ENCODE measurements around the gene INF2.
"Not testable (repeated sequence)": the region's sequence is repeated elsewhere in the genome, so short reads cannot be mapped to it uniquely, and the experiment has no call there.

The INF2 gene

DNA sequence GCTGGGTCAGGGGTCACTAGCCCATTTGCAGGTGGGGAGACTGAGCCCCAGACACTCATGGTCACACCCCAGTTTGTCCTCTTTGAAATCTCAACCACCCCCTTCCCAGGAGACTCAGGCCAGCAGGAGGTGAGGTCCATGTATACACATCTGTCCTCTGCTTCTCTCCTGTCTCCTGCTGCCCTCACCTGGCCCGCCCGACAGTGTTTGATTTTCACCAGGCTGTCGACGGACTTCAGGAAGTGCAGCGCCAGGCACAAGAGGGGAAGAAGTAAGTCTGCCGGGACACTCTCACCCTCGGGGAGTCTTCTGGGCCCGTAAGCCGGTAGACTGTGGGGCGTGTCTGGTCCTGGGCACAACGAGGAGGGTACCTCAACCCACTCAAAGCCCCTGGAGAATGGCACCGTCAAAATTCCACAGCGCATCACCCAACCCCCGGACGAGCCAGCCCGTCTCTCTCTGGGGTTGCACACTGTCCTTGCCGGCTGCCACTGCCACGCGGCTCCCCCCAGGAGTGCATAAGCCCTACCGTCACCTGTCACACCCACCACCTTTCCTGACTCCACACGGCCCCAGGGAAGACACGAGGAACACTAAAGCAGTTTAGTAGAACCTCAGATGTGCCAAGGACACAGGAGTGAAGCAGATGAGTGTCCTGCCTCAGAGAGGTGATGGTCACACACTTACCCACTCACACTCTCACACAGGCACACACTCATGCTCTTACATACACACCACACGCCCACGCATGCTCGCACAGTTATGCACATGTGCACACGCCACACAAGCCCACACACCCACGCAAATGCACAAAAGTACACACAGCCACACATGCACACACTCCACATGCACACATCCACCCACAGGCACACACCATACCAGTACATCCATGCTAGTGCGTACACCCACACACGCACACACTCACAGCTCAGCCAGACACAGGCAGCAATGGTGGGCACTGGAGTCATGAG is 50.4 kb downstream of the INF2 start:
- no peak for DNase-seq

DNA sequence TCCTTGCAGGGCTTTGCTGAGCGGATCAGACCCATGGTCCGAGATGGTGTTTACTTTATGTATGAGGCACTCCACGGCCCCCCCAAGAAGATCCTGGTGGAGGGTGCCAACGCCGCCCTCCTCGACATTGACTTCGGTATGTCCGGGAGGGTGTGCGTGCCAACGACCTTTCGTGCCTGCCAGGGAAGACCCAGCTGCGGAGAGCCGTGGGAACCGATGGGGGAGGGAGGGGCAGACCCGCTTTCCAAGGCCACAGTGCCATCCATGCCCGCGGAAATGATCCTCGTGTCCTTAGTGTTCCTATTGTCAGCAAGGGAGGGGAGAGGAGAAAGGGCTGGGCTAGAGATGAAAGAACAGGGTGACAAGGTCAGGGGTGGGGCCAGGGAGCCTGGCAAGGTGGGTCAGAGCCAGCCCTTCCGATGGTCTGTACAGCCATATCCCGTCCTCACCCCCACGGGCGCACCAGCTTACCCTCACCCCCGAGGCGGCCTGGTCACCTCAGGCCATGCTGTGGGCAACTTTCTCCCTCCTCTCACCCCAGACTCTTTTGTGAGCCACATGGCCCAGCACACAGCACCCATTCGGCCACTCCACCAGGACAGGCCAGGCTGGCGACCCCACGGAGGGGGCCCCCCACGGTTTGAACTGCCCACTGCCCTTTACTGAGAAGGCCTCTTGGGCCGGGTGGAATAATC is 51.8 kb downstream of the INF2 start:
- DNase-seq = no peak

DNA sequence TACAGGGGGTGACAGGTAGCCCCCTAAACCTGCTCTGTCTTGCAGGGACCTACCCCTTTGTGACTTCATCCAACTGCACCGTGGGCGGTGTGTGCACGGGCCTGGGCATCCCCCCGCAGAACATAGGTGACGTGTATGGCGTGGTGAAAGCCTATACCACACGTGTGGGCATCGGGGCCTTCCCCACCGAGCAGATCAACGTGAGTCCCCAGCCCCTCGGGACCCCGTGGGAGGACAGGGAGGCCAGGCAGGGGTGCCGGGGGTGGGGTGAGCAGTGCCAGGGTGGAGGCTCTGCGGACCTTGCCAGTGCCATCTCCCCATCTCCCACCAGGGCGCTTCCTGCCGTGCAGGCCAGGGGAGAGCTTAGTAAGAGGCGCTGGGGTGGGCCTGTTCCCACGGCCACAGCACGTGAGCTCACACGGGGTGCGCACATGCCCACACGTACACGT is 52.4 kb downstream of the INF2 start:
- DNase-seq = no peak

DNA sequence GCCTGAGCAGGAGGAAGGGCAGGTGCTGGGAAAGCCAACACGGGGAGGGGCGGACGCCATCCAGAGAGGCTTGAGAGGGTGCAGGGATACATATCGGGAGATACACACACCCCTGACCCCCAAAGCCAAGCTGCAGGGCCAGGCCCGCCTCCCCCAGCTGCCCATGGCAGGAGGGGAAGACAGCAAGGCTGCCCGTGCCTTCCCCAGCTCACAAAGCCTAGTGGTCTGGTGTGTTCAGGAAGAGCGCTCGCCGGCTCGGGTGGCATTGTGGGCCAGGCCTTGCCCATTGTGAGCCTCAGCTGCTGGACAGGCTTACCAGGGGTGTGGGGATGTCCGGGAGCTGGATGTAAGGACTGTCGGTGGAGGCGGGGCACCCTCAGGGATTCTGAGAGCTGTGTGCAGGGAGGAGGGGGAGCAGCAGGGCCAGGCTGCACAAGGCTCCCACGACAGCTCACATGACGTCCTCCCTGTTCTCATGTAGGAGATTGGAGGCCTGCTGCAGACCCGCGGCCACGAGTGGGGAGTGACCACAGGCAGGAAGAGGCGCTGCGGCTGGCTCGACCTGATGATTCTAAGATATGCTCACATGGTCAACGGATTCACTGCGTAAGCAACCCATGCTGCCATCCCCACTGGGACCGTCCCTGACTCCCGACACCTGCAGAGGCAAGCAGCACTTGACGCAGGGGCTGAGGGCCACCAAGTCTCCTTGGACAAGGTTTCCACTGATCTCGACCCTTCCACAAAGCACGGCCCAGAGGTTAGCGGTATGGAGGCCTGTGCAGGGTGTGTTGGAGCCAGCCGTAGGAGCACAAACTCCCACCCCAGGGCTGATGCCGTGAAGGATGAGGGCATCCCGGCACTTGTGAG is 53.4 kb downstream of the INF2 start:
- no peak for DNase-seq

DNA sequence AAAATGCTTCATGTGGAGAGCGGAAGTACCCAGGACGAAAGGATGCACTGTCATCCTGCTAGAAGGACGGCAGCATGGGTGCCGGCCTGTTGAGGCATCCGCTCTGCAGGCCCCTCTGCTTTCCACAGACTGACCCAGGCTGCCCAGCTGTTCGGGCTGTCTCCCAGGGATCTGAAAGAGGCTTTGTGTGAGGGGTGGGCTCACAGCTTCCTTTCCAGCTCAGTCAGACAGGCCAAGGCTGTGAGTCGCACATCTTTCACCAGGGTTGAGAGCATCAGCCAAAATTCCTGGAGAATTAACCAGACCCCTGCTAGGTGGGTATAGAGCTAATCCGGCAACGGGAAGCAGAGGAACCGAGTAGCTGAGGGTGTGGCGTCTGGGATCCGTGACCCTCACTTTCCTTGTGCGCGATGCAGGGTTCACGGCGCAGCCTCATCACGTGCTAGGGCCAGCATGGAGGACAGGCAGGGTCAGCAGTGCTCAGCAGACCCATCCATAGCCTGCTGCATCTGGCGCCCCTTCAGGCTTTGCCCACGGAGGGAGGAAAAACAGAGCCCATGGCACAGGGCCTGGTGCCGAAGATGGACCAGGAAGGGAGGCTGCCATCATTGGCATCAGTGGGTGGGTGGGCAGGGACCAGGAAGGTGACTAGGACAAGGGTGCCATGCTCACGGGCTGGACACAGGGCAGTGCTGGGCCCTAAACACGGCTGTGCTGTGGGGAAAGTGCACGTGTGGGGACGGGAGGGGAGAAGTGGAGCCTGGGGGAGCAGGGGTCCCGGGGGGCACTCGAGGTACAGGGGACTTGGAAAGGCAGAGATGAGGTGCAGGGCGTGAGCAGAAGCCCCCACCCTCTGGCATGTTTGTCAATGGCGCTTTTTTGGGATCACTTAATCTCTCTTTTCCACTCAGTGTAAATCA is 54.3 kb downstream of the INF2 start:
- DNase-seq = no peak

DNA sequence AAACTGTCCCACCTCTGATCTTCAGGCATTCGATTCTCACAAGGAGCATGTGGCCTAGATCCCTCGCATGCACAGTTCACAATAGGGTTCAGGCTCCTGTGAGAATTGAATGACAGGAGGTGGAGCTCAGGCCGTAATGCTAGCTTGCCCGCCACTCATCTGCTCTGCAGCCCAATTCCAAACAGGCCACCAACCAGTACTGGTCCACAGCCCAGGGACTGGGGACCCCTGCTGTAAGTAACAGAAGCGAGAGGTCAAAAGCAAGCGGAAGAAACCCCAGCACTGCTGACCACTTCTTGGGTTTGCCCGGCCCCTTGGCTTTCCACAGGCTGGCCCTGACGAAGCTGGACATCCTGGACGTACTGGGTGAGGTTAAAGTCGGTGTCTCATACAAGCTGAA is 55.1 kb downstream of the INF2 start:
- no peak for DNase-seq

DNA sequence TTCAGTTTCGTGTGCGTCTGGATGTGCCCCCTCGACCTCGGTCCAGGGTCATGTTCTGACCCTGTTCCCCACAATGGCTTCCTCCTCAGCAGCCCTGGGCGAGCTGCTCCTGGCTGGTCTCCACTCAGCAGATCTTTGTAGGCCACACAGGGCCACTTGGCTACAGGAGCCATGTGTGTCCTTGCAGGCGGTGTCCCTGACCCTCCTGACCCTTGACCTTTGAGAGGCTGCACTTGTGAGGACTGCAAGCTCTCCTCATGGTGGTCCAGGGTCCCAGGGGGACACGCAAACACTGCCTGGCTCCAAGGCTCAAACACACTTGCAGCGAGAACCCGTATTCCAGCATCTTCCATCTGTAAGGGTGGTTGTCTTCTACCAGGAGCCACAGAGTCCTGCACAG is 56.0 kb downstream of the INF2 start:
- no peak for DNase-seq

DNA sequence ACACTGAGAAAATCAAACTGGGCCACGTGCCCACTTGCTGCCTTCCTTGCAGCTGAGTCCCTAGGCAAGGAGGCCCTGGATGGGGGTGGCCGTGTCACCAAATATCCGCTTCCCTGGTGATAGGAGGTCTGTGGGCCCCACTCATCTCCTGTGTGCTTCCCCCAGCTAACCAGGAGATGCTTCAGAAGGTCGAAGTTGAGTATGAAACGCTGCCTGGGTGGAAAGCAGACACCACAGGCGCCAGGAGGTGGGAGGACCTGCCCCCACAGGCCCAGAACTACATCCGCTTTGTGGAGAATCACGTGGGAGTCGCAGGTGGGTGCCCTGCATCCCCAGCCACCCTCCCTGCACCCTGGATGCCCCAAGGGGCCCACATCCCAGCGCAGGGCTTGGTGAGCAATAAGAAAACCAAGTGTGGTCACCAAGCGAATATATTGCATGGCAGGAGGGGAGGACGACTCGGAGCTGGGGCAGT is 56.7 kb downstream of the INF2 start:
- DNase-seq = no peak

DNA sequence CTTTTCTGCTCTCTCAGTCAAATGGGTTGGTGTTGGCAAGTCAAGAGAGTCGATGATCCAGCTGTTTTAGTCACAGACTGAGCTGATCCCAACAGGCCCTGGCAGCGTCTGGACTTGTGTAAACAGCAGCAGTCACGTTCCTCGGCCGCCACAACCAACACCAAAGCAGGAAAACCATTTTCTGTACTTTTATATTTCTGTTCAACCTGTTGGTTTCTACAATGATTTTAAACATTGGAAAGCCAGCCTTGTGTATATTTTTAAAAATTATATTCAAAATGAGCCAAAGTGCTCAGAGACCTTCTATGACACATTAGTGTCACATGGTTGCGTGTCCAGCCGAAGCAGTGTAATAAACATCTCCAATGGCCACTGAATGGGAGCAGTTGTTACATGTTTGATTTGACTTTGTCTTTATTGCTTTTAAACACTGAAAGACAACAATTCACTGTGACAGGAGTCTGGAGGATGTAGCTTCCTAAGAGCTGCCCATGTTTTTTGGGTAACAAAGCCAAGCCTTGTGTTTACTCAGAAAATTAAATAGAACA is 57.6 kb downstream of the INF2 start:
- no peak for DNase-seq

DNA sequence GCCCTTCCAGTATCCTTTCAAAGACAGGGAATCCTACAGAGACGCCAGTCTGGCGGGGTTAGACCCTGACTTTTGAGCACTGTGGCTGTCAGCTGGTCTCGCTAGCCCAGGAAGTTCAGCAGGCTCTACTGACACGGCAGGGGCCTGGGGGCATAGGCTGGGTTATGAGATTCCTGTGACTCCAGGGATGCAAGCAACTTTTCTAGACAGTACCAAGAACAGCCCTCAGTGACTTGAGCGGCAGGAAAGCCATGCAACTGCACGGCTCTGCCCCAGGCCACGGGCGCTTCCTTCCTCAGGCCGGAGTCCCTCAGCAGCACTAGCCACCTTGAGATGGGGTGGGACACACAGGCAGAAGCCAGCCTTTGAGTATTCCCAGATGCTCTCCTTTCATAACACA is 58.5 kb downstream of the INF2 start:
- DNase-seq = no peak

DNA sequence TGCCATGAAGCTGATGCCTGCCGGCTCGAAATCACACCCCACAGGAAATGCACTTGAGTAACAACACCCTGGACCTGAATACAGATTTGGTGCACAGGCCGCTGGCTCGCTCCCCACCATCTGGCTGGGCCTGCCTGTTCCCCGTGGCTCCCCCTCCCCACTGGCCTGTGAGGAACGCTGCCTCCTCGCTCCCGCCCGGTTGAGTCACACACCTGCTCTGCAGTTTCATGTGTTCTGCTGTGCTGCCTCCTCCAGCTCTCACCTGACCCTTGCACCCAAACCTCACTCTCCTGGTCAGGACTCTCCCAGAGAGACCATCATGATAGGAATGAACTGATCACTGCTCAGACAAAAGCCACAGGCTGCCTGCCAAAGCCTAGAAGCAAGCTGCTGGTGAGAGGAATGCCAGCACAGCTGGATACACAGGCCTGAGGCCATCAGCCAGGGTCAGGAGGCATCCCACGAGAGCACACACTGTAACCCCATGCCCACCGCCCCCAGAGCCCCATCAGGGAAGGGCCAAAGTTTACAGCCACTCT is 59.8 kb downstream of the INF2 start:
- no peak for DNase-seq

DNA sequence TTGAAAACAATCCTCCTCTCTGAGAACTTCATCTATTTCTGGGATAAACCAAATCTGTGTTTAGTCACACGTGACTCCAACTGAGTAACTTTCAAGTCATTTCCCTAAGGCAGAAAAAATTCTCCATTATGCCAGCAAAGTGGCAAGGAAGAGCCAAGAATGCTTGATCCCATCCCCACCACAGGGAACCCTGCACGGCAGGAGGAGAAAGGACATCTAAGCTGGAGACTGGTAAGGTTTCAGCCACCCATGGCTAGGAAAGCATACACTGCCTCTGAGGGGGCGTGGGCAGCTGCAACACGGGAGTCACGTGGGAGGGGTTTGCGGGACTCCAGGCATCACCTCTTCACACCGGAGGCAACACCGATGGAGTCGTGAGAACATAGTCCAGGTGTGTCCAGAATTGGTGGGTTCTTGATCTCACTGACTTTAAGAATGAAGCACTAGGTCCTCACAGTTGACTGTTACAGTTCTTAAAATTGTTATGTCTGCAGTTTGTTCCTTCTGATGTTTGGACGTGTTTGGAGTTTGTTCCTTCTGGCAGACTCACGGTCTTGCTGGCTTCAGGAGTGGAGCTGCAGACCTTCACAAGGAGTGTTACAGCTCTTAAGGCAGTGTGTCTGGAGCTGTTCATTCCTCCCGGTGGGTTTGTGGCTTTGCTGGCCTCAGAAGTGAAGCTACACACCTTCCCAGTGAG is 60.8 kb downstream of the INF2 start:
- DNase-seq = no peak

DNA sequence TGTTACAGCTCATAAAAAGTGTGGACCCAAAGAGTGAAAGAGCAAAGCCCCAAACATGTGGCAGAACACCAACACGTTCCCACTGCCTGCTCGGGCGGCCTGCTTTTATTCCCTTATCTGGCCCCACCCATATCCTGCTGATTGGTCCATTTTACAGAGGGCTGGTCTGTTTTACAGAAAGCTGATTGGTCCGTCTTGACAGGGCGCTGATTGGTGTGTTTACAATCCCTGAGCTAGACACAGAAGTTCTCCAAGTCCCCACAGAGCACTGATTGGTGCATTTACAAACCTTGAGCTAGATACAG is 61.3 kb downstream of the INF2 start:
- DNase-seq = not testable (repeated sequence)

DNA sequence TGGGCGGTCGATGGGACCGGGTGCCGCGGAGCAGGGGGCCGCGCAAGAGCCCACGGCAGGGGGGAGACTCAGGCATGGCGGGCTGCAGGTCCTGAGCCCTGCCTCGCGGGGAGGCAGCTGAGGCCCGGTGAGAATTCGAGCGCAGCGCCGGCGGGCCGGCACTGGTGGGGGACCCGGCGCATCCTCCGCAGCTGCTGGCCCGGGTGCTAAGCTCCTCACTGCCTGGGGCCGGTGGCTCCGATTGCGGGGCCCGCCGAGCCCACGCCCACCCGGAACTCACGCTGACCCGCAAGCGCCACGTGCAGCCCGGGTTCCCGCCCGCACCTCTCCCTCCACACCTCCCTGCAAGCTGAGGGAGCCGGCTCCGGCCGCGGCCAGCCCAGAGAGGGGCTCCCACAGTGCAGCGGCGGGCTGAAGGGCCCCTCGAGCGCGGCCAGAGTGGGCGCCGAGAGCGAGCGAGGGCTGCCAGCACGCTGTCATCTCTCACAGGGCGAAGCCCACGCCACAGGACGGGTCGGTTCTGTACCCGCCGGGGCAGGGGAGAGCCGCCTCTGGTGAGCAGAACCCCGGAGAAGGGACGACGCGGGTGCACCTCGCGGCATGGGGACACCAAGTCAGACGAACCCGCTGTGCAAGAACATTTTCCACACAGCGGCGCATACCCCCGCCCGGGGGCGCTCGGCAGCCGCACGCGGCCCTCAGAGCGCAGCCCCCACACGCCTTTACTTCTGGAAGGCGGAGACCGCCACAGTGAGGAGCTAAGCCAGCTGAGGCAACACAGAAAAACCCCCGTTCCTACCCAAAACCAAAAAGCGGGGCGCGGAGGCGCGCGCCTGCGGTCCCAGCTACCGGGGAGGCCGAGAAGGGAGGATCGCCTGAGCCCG is 62.4 kb downstream of the INF2 start:
- no peak for DNase-seq

DNA sequence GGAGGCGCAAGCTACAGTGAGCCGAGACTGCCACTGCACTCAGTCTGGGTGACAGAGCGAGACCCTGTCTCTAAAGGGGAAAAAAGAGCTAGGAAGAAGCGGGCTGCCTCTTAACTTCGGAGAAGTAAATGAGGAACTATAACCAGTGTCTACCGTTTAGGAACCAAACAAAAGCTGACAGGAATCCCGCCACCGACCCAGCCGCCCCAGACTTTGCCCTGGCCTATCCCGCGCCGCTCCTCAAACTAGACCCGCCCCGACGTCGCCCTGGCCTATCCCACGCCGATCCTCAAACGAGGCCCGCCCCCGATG is 63.0 kb downstream of the INF2 start:
- DNase-seq = no peak

DNA sequence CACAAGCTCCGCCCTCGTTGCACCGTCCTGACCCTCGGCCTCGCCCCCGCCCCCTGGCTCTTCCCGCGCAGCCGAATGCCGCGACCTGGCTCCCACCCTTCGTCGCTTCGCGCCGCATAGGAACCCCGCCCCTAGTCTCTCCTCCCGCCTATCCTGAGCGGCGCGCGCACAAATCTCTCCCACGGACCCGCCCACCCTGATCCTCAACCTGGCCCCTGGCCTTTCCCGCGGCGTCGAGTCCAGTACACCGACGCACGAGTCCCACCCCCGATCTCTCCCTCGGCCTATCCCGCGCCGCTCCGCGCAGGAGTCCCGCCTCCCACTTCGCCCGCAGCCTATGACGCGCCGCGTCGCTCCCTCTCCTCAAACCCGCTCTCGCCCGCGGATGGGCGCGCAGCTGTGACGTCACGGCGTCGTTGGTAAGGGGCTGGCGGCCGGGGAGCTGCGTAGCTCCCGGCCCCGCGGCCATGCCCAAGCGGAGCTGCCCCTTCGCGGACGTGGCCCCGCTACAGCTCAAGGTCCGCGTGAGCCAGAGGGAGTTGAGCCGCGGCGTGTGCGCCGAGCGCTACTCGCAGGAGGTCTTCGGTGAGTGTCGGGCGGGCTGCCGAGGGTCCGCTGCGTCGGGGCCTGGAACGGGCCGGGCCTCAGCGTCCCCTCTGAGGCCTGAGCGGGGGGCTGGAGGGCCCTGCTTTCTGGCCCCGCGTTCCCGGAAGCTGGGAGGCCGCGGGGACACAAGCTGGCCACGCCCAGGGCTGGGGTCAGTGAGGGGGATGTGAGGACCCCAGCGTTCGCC is 63.5 kb downstream of the INF2 start, which contains the start of gene SIVA1:
SIVA1 (plus strand) TSS at position 413 of the 793 bp plus-strand sequence; CDS start at position 468, 55 bp downstream.
- DNase-seq = peak; percentile 100

DNA sequence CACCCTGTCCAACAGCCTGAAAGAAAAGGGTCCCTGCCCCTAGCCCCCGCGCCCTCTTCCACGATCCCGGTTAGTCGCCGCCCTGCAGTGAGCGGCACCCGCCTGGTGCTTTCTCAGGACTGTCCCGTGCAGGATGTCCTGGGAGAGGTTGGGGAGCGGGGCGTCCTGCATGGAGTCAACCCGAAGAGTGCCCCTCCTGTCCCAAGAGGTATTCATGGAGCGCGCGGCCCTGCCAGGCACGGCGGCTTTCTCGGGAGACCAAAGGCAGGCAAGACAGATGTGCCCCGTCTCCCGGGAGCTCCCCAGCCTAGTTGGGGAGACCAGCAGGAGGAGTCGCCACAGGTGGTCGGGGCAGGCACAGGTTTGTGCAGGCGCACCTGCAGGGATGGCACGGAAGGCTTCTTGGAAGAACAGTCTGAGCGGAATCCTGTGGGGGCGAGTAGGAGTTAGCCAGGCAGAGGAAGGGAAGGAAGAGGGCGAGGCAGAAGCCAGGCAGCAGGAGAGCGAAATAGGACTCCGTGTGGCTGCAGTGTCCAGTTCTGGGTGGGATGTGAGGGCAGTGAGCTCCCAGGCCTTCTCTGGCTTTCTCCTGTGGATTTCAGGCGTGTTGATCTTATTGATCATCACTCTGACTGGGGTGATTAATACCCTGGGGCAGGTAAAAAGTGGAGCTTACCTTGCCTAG is 64.3 kb downstream of the INF2 start:
- no peak for DNase-seq

DNA sequence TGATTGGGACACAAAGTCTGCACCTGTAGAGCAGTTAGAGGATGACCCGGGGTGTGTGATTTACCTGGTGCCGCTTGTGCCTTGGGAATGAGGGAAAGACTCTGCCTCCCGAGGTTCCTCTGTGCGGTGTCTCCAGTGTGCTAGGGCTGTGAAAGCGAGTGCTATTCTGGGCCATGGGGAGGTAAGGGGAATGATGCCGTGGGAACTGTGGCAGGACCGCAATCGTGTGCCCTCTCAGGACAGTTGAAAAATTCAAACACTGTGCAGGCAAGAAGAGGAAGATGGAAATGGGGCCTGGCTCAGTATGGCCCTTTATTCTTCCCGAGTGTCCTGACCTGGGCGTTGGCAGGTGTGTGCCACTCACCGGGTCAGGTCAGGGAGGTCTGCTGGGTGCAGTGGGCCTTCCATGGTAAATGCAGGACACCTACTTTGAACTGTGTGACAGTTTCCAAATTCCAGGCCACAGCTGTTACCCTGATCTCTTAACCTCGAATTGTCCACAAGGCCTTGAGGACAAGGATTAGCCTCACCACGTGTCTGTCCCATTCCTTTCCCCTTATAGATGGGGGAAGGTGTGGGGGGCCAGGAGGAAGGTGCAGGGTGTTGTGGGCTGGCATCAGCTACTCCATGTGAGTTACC is 64.9 kb downstream of the INF2 start:
- DNase-seq = no peak
